ENCODE measurements around the gene NUDT6.
"Not testable (repeated sequence)": the region's sequence is repeated elsewhere in the genome, so short reads cannot be mapped to it uniquely, and the experiment has no call there.

Gene NUDT6

DNA sequence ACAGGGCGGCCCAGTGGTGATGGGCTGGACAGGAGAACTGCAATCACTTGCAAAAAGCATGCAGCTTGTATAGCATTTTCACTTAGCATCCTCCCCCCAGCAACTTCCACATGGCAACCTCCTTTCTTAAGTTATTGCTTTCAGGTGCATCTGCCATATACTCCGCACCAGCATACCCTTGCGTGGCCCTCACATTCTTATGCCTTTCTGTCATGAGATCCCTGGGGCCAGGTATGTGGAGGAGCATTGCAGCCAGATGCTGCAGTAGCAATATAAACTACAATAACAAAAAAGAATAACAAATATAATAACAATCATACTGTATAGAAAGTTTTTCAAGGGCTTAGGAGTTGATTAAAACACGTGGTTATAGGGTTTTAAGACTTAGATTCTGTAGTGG is 26.3 kb upstream of the NUDT6 start:
- Histone ChIP-seq H3K4me1 (ENCODE audit: insufficient read depth, low read length) (no peaks in the 10 kb centered on the region), H3K36me3 (ENCODE audit: insufficient read depth, low read depth, low read length) (peaks cover 80% of the 10 kb centered on the region), H3K27ac (ENCODE audit: low read length) (no peak overlapping the region), H3K9ac (ENCODE audit: low read depth, low read length) (no peak overlapping the region), H3K27me3 (ENCODE audit: insufficient read depth, low read length) (no peaks in the 10 kb centered on the region), H3K9me3 (ENCODE audit: insufficient read depth, low read depth, low read length) (peaks cover 6% of the 10 kb centered on the region; the same call in 1 of the 2 replicates), H3K4me3 (ENCODE audit: low read length) (no peak overlapping the region)

DNA sequence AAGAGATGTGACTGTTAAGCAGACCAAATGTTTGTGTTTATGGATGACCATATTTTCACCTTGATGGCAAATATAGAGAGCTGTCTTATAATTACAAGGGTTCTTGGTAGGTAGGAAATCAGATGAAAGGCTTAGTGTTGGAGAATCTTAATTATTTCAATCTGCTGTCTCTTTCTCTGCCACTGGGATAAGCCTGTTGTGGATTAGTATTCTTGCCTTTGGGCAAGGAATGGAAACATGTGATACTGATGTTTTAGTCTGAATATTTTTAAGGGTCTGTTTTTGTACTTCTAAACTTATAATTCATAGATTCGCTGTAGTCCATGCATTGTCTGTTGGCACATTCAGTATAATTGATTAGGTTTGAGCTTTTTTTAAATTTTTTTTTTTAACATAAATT is 23.7 kb upstream of the NUDT6 start:
- Histone ChIP-seq H3K27ac (ENCODE audit: low read length) (no peak overlapping the region), H3K36me3 (ENCODE audit: insufficient read depth, low read depth, low read length) (peaks cover 54% of the 10 kb centered on the region), H3K9me3 (ENCODE audit: insufficient read depth, low read depth, low read length) (peaks cover 6% of the 10 kb centered on the region; the same call in 1 of the 2 replicates), H3K27me3 (ENCODE audit: insufficient read depth, low read length) (no peaks in the 10 kb centered on the region), H3K4me3 (ENCODE audit: low read length) (no peak overlapping the region), H3K4me1 (ENCODE audit: insufficient read depth, low read length) (no peaks in the 10 kb centered on the region), H3K9ac (ENCODE audit: low read depth, low read length) (no peak overlapping the region)

DNA sequence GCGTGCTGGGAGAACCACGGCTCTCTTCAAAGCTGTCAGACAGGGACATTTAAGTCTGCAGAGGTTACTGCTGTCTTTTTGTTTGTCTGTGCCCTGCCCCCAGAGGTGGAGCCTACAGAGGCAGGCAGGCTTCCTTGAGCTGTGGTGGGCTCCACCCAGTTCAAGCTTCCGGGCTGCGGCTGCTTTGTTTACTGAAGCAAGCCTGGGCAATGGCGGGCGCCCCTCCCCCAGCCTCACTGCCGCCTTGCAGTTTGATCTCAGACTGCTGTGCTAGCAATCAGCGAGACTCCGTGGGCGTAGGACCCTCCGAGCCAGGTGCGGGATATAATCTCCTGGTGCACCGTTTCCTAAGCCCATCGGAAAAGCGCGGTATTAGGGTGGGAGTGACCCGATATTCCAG is 22.7 kb upstream of the NUDT6 start:
- not testable (repeated sequence) for H3K4me1 ChIP-seq (ENCODE audit: insufficient read depth, low read length); H3K9ac ChIP-seq (ENCODE audit: low read depth, low read length); H3K9me3 ChIP-seq (ENCODE audit: insufficient read depth, low read depth, low read length); H3K4me3 ChIP-seq (ENCODE audit: low read length); H3K27me3 ChIP-seq (ENCODE audit: insufficient read depth, low read length); H3K27ac ChIP-seq (ENCODE audit: low read length)
- peaks cover 47% of the 10 kb centered on the region for H3K36me3 ChIP-seq (ENCODE audit: insufficient read depth, low read depth, low read length)

DNA sequence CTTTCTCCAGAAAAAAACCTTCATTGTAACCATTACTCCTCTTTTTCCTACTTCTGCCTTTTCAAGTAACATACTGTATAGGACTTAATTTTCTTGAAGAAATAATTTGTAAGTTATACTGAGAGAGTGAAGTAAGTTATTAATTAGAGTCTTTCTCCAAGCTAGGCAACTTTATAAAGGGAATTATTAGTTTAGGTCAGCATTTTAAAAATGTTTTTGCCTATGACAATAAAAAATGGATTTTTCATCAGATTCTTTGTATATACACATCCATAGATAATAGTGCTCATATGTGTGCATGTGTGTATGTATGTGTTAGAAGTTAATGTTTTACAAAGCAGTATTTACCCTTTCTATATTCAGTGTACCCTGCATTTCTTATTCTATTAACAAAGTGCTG is 10.4 kb upstream of the NUDT6 start:
- H3K36me3 ChIP-seq (ENCODE audit: insufficient read depth, low read depth, low read length), result peaks cover 89% of the 10 kb centered on the region
- no peaks in the 10 kb centered on the region for H3K4me1 ChIP-seq (ENCODE audit: insufficient read depth, low read length)
- H3K27ac ChIP-seq (ENCODE audit: low read length), result no peak overlapping the region
- no peaks in the 10 kb centered on the region for H3K27me3 ChIP-seq (ENCODE audit: insufficient read depth, low read length)
- no peak overlapping the region for H3K9ac ChIP-seq (ENCODE audit: low read depth, low read length)
- no peak overlapping the region for H3K4me3 ChIP-seq (ENCODE audit: low read length)
- H3K9me3 ChIP-seq (ENCODE audit: insufficient read depth, low read depth, low read length), result no peaks in the 10 kb centered on the region

DNA sequence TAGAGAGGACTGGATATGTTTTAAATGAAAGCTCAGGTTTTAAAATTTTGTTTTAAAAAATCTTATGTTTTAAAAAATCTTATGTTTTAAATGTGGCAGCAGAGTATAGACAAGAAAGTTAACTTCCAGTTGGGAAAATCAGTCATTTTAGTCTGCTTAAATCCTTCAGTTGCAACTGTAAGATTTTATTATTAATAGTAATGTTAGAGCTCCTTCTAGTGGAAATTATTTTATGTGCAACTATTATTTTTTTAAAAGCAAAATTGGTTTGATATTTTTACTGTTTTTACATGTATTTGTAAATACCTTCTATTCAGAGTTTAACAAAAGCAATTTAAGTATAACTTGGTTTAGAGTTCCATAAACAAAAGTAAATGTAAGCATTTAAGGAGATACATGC is 8.5 kb upstream of the NUDT6 start:
- Histone ChIP-seq H3K27me3 (ENCODE audit: insufficient read depth, low read length) (no peaks in the 10 kb centered on the region), H3K4me1 (ENCODE audit: insufficient read depth, low read length) (no peaks in the 10 kb centered on the region), H3K9ac (ENCODE audit: low read depth, low read length) (no peak overlapping the region), H3K36me3 (ENCODE audit: insufficient read depth, low read depth, low read length) (peaks cover 83% of the 10 kb centered on the region), H3K27ac (ENCODE audit: low read length) (no peak overlapping the region), H3K9me3 (ENCODE audit: insufficient read depth, low read depth, low read length) (no peaks in the 10 kb centered on the region), H3K4me3 (ENCODE audit: low read length) (no peak overlapping the region)

DNA sequence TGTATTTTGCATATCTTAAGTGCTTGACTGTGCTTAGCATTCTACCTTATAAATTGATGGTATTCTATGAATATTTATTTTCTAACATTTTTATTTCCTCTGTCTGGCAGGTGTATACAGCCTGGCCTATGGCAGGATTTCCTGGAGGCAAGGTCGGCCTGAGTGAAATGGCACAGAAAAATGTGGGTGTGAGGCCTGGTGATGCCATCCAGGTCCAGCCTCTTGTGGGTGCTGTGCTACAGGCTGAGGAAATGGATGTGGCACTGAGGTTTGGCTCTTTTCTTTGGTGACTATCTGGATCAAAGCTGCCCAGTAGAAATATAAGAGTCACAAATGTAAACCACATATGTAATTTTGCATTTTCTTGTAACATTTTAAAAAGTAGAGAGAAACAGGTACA is 6.5 kb upstream of the NUDT6 start:
- Histone ChIP-seq H3K9ac (ENCODE audit: low read depth, low read length) (no peak overlapping the region), H3K9me3 (ENCODE audit: insufficient read depth, low read depth, low read length) (no peaks in the 10 kb centered on the region), H3K27me3 (ENCODE audit: insufficient read depth, low read length) (no peaks in the 10 kb centered on the region), H3K4me1 (ENCODE audit: insufficient read depth, low read length) (no peaks in the 10 kb centered on the region), H3K27ac (ENCODE audit: low read length) (no peak overlapping the region), H3K36me3 (ENCODE audit: insufficient read depth, low read depth, low read length) (peaks cover 63% of the 10 kb centered on the region), H3K4me3 (ENCODE audit: low read length) (no peak overlapping the region)

DNA sequence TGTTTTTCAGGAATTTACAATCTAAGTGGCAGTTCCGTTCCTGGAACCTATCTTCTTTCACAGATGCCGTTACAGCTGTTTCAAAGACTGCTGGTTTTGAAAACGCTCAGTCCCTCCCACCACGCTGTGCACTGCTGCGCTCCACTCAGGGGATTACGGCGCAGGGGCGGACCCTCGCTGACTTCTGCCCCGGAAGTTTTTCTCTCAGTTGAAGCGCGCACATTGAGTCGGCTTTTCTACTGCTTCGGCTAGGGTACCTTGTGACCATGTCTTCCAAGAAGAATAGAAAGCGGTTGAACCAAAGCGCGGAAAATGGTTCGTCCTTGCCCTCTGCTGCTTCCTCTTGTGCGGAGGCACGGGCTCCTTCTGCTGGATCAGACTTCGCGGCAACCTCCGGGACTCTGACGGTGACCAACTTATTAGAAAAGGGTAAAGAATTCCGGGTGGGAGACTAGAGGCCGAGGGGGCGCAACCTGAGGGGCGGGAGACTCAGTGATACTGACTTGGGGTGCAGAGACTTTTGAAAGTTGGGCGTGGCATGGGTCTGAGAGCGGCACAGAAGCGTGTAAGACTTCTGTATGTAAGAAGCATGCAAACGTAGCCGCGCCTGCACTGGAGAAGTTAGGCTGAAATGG is 597 bp upstream of the NUDT6 start:
- H3K27me3 ChIP-seq (ENCODE audit: insufficient read depth, low read length), result no peaks in the 10 kb centered on the region
- no peaks in the 10 kb centered on the region for H3K9me3 ChIP-seq (ENCODE audit: insufficient read depth, low read depth, low read length)
- H3K4me1 ChIP-seq (ENCODE audit: insufficient read depth, low read length), result peaks cover 6% of the 10 kb centered on the region; the same call in 1 of the 2 replicates
- peaks cover 7% of the 10 kb centered on the region; the same call in 1 of the 2 replicates for H3K36me3 ChIP-seq (ENCODE audit: insufficient read depth, low read depth, low read length)
- H3K27ac ChIP-seq (ENCODE audit: low read length), result peak overlapping the region; percentile 6
- peak overlapping the region; percentile 97 for H3K4me3 ChIP-seq (ENCODE audit: low read length)
- peak overlapping the region; percentile 91; the same call in 1 of the 2 replicates for H3K9ac ChIP-seq (ENCODE audit: low read depth, low read length)

DNA sequence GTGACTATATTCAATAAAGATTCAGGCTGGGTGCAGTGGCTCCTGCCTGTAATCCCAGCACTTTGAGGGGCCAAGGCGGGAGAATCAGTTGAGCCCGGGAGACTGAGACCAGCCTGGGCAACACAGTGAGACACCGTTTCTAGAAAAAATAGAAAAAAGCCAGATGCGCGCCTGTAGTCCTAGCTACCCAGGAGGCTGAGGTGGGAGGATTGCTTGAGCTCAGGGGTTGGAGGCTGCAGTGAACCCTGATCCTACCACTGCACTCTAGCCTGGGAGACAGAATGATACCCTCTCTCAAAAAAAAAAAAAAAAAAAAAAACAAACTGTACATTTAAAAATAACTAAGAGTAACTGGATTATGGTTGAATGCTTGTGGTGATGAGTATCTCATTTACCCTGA is 1.1 kb downstream of the NUDT6 start:
- H3K9me3 ChIP-seq (ENCODE audit: insufficient read depth, low read depth, low read length), result no peaks in the 10 kb centered on the region
- H3K4me3 ChIP-seq (ENCODE audit: low read length), result peak overlapping the region; percentile 97
- H3K9ac ChIP-seq (ENCODE audit: low read depth, low read length), result peak overlapping the region; percentile 91; the same call in 1 of the 2 replicates
- H3K4me1 ChIP-seq (ENCODE audit: insufficient read depth, low read length), result peaks cover 6% of the 10 kb centered on the region; the same call in 1 of the 2 replicates
- no peaks in the 10 kb centered on the region for H3K36me3 ChIP-seq (ENCODE audit: insufficient read depth, low read depth, low read length)
- no peak overlapping the region for H3K27ac ChIP-seq (ENCODE audit: low read length)
- no peaks in the 10 kb centered on the region for H3K27me3 ChIP-seq (ENCODE audit: insufficient read depth, low read length)

DNA sequence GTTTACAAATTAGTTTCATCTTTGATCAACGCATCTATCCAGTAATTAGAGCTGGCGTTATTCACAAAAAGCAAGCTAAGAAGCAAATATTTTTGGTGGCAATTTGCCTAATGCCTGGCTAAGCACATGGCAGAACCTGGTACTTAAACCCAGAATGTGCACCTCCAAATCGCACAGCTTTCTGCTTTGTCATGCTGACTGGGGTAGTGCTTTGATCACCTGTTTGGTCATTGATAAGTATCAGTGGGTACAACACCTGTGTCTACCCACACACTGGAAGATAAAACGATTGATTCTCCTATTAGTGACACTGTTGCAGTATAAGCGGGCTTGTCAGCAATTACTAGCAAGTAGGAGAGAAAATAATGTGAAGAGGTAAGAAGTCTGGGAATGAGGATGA is 1.9 kb downstream of the NUDT6 start:
- Histone ChIP-seq H3K9me3 (ENCODE audit: insufficient read depth, low read depth, low read length) (no peaks in the 10 kb centered on the region), H3K27me3 (ENCODE audit: insufficient read depth, low read length) (no peaks in the 10 kb centered on the region), H3K9ac (ENCODE audit: low read depth, low read length) (peak overlapping the region; percentile 35; the same call in 1 of the 2 replicates), H3K27ac (ENCODE audit: low read length) (no peak overlapping the region), H3K4me1 (ENCODE audit: insufficient read depth, low read length) (peaks cover 6% of the 10 kb centered on the region; the same call in 1 of the 2 replicates), H3K4me3 (ENCODE audit: low read length) (no peak overlapping the region), H3K36me3 (ENCODE audit: insufficient read depth, low read depth, low read length) (no peaks in the 10 kb centered on the region; the same call in 1 of the 2 replicates)

DNA sequence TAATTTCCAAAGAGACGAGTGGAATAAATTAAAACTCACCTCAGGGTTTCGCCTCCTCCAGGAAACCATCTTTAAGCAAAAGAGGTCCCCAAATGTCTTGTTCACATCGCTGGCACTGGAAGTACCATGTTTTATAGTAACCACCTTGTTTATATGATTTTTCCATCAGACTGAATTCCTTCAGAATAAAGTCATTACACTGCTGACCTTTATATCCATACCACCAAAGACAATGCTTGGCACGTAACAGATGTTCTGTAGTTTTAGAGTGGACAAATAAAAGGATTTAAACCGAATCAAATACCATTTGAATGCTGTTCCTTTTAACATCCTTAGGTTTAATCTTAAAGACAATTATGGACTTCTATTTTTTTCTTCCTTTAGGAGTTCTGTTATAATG is 4.7 kb downstream of the NUDT6 start:
- H3K4me3 ChIP-seq (ENCODE audit: low read length), result no peak overlapping the region
- no peaks in the 10 kb centered on the region; the same call in 1 of the 2 replicates for H3K36me3 ChIP-seq (ENCODE audit: insufficient read depth, low read depth, low read length)
- no peak overlapping the region for H3K9ac ChIP-seq (ENCODE audit: low read depth, low read length)
- no peaks in the 10 kb centered on the region for H3K27me3 ChIP-seq (ENCODE audit: insufficient read depth, low read length)
- H3K9me3 ChIP-seq (ENCODE audit: insufficient read depth, low read depth, low read length), result no peaks in the 10 kb centered on the region
- H3K27ac ChIP-seq (ENCODE audit: low read length), result no peak overlapping the region
- peaks cover 6% of the 10 kb centered on the region; the same call in 1 of the 2 replicates for H3K4me1 ChIP-seq (ENCODE audit: insufficient read depth, low read length)

DNA sequence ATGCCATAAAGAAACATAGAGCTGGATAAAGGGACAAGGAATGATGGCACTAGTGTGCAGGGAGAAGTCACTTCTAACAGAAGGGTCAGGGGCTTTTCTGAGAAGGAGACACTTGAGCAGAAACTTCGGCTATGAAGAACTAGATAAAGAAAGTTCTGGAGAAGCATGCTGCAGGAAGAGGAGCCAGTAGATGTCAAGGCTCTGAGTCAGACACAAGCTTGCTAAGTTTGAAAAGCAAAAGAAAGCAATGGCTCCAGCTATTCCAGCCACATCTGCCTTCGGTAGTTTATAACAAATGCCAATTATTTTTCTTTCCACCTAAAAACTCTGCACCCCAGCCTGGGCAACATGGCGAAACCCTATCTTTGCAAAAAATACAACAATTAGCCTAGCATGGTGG is 7.5 kb downstream of the NUDT6 start:
- Histone ChIP-seq H3K36me3 (ENCODE audit: insufficient read depth, low read depth, low read length) (no peaks in the 10 kb centered on the region; the same call in 1 of the 2 replicates), H3K9me3 (ENCODE audit: insufficient read depth, low read depth, low read length) (no peaks in the 10 kb centered on the region), H3K27ac (ENCODE audit: low read length) (no peak overlapping the region), H3K4me1 (ENCODE audit: insufficient read depth, low read length) (no peaks in the 10 kb centered on the region), H3K4me3 (ENCODE audit: low read length) (no peak overlapping the region), H3K27me3 (ENCODE audit: insufficient read depth, low read length) (no peaks in the 10 kb centered on the region), H3K9ac (ENCODE audit: low read depth, low read length) (no peak overlapping the region)

DNA sequence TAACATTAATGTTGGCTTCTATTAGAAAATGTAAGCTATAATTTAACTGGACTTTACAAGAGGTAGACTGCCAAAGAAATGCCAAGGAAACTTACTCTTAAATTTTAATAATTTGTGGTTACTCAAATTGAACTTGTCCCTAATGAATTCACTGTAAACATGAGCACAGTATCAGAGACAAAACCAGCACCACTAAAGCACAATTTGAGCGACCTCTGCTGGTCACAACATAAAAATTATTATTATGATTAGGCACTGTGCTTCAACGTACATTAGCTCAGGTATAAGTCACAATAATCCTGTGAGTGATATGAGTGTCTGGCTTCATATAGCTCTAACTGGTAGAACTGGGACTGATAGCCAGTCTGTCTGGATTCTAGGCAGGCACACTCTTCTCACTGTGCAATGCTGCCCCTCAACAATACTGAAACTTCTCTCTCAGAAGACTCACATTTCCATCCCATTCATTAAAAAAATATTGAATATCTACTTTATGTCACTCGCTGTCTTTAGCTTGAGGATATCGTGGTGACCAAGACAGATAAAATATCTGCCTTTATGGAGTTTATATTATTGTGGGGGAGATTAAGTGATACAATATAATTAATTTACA is 8.0 kb downstream of the NUDT6 start:
- H3K27ac ChIP-seq (ENCODE audit: low read length), result no peak overlapping the region
- no peaks in the 10 kb centered on the region; the same call in 1 of the 2 replicates for H3K36me3 ChIP-seq (ENCODE audit: insufficient read depth, low read depth, low read length)

More for the DNA sequence above, 8.0 kb downstream of the NUDT6 start:
- Histone ChIP-seq H3K4me3 (ENCODE audit: low read length) (no peak overlapping the region), H3K27me3 (ENCODE audit: insufficient read depth, low read length) (no peaks in the 10 kb centered on the region), H3K9me3 (ENCODE audit: insufficient read depth, low read depth, low read length) (no peaks in the 10 kb centered on the region), H3K9ac (ENCODE audit: low read depth, low read length) (no peak overlapping the region), H3K4me1 (ENCODE audit: insufficient read depth, low read length) (no peaks in the 10 kb centered on the region)

Data from iPS-20b (cell line).